H1 (cell line): ENCODE measurements around the gene C14orf132. TPM values are rescaled to one million over a fixed set of nuclear protein-coding genes. Genes with fewer than 3 reads are reported as not detected.

ENCODE experiments used
- CTCF ChIA-PET: fragments of 300-600 bp; sonication (Branson Sonifier 250); formaldehyde crosslinking; loops from one replicate; lab custom pipeline; 2021; ENCODE audit not compliant: partially characterized antibody; lab: Charles Lee
- POLR2A ChIA-PET: fragments of 300-600 bp; sonication (Branson Sonifier 250); formaldehyde crosslinking; loops from one replicate; lab custom pipeline; 2021; ENCODE audit warnings: inconsistent platforms; ENCODE audit not compliant: partially characterized antibody; lab: Charles Lee
- DNase-seq, 2 experiments: peaks; one replicate each; pipeline versions ENCODE4 v3.0.0 to v3.0.0-alpha.2; 2010 to 2022; ENCODE audit warnings: low spot score in 2 of 2, low read depth in 1 of 2, mixed read lengths in 1 of 2
- FAIRE-seq: peaks from 2 replicates; lab custom pipeline; 2011; peaks lifted over from hg19 to GRCh38; lab: Jason Lieb, UNC
- H2AFZ ChIP-seq: 2 replicates; pipeline ENCODE4 v1.8.1; 2012; ENCODE audit warnings: low read length, inconsistent platforms
- H2AK5ac ChIP-seq: 2 replicates; pipeline ENCODE4 v1.6.1; 2013; ENCODE audit warnings: low read depth, low read length
- H2BK120ac ChIP-seq: replicated peaks from 2 replicates; pipeline ENCODE3; 2013; ENCODE audit warnings: low read depth, low read length, inconsistent platforms
- H2BK12ac ChIP-seq: 2 replicates; pipeline ENCODE4 v1.6.1; 2013; ENCODE audit warnings: low read depth, low read length
- H2BK15ac ChIP-seq: 2 replicates; pipeline ENCODE4 v1.6.1; 2013; ENCODE audit warnings: low read length
- H2BK20ac ChIP-seq: 2 replicates; pipeline ENCODE4 v1.6.1; 2013; ENCODE audit warnings: low read length
- H2BK5ac ChIP-seq: 2 replicates; pipeline ENCODE4 v1.6.1; 2013; ENCODE audit warnings: low read depth, low read length
- H3K14ac ChIP-seq: 2 replicates; pipeline ENCODE4 v1.6.1; 2013; ENCODE audit warnings: inconsistent platforms; ENCODE audit not compliant: insufficient read length
- H3K18ac ChIP-seq: 2 replicates; pipeline ENCODE4 v1.6.1; 2013; ENCODE audit warnings: low read length; ENCODE audit errors: extremely low read depth
- H3K23ac ChIP-seq: 2 replicates; pipeline ENCODE4 v1.6.1; 2013; ENCODE audit warnings: inconsistent platforms; ENCODE audit not compliant: insufficient read length
- H3K23me2 ChIP-seq: 2 replicates; pipeline ENCODE4 v1.6.1; 2013; ENCODE audit warnings: low read depth, low read length
- H3K27ac ChIP-seq: 2 replicates; pipeline ENCODE4 v1.6.1; 2011; ENCODE audit warnings: low read depth, low read length, inconsistent platforms
- H3K27me3 ChIP-seq, 4 experiments: replicated peaks in 1 of 4; 1 replicate in 1 of 4; 2 replicates in 3 of 4; pipeline versions ENCODE4 v1.6.1 to v1.8.1; 2011 to 2013; ENCODE audit warnings: low read length in 3 of 4, mild to moderate bottlenecking in 3 of 4, inconsistent platforms in 2 of 4, mixed read lengths in 2 of 4, moderate library complexity in 1 of 4; ENCODE audit not compliant: control insufficient read depth in 3 of 4, insufficient read depth in 3 of 4; ENCODE audit errors: extremely low read depth in 1 of 4
- H3K36me3 ChIP-seq, 4 experiments: 2 replicates each; pipeline versions ENCODE4 v1.6.1 to v1.8.1; 2011 to 2013; ENCODE audit warnings: mild to moderate bottlenecking in 4 of 4, low read length in 3 of 4, moderate library complexity in 2 of 4, control low read depth in 1 of 4, inconsistent platforms in 1 of 4; ENCODE audit not compliant: insufficient read depth in 4 of 4, control insufficient read depth in 2 of 4
- H3K4ac ChIP-seq: replicated peaks from 2 replicates; pipeline ENCODE3; 2013; ENCODE audit warnings: low read length, low read depth, mixed read lengths, inconsistent platforms; ENCODE audit not compliant: insufficient read length
- H3K4me1 ChIP-seq, 4 experiments: replicated peaks in 1 of 4; 1 replicate in 1 of 4; 2 replicates in 3 of 4; pipeline versions ENCODE4 v1.6.1 to v1.8.1; 2011 to 2013; ENCODE audit warnings: low read length in 3 of 4, inconsistent platforms in 2 of 4, mixed read lengths in 1 of 4; ENCODE audit not compliant: insufficient read depth in 4 of 4, control insufficient read depth in 3 of 4
- H3K4me2 ChIP-seq, 2 experiments: 2 replicates each; pipeline versions ENCODE4 v1.6.1 to v1.8.1; 2011 to 2013; ENCODE audit warnings: low read depth in 2 of 2, low read length in 2 of 2, control low read depth in 1 of 2, inconsistent platforms in 1 of 2, mild to moderate bottlenecking in 1 of 2; ENCODE audit not compliant: insufficient read depth in 1 of 2
- H3K4me3 ChIP-seq, 4 experiments: fragments of 200-600, 300-600 bp in 1 of 4; sonication (generic), shearing (Covaris generic), sonication (Bioruptor Twin) in 1 of 4; 2 replicates each; pipeline versions ENCODE4 v1.5.1 to v1.8.1; 2011 to 2016; ENCODE audit warnings: low read length in 4 of 4, low read depth in 3 of 4, control low read depth in 2 of 4, inconsistent platforms in 2 of 4, mild to moderate bottlenecking in 2 of 4, mixed read lengths in 1 of 4, moderate library complexity in 1 of 4; ENCODE audit not compliant: insufficient read depth in 2 of 4; ENCODE audit errors: extremely low read depth in 1 of 4
- H3K56ac ChIP-seq: replicated peaks from 2 replicates; pipeline ENCODE3; 2013; ENCODE audit warnings: low read depth, mild to moderate bottlenecking, mixed read lengths, low read length, inconsistent platforms; ENCODE audit not compliant: insufficient read length
- H3K79me1 ChIP-seq: 2 replicates; pipeline ENCODE4 v1.6.1; 2013; ENCODE audit warnings: low read depth, low read length, control low read depth
- H3K79me2 ChIP-seq, 2 experiments: 2 replicates each; pipeline versions ENCODE4 v1.6.1 to v1.8.1; 2012 to 2013; ENCODE audit warnings: low read length in 2 of 2, mild to moderate bottlenecking in 2 of 2, inconsistent platforms in 1 of 2; ENCODE audit not compliant: insufficient read depth in 2 of 2, control insufficient read depth in 1 of 2
- H3K9ac ChIP-seq, 4 experiments: replicated peaks in 1 of 4; 1 replicate in 1 of 4; 2 replicates in 3 of 4; pipeline versions ENCODE4 v1.6.1 to v1.8.1; 2011 to 2013; ENCODE audit warnings: low read depth in 3 of 4, low read length in 3 of 4, control low read depth in 2 of 4, mild to moderate bottlenecking in 2 of 4, moderate library complexity in 2 of 4, inconsistent platforms in 1 of 4; ENCODE audit errors: extremely low read depth in 1 of 4
- H3K9me3 ChIP-seq, 2 experiments: 2 replicates each; pipeline versions ENCODE4 v1.6.1 to v1.8.1; 2012 to 2013; ENCODE audit warnings: mild to moderate bottlenecking in 2 of 2, moderate library complexity in 2 of 2, control low read depth in 1 of 2, inconsistent platforms in 1 of 2, low read depth in 1 of 2, low read length in 1 of 2, mixed read lengths in 1 of 2; ENCODE audit not compliant: insufficient read depth in 2 of 2
- H4K20me1 ChIP-seq, 2 experiments: replicated peaks in 1 of 2; 2 replicates each; pipeline versions ENCODE3 to v1.8.1; 2011 to 2013; ENCODE audit warnings: inconsistent platforms in 2 of 2, low read length in 2 of 2, mild to moderate bottlenecking in 1 of 2; ENCODE audit not compliant: insufficient read depth in 2 of 2, control insufficient read depth in 1 of 2
- H4K5ac ChIP-seq: 2 replicates; pipeline ENCODE4 v1.6.1; 2013; ENCODE audit warnings: low read length, low read depth, mixed read lengths, inconsistent platforms; ENCODE audit not compliant: insufficient read length
- H4K8ac ChIP-seq: 2 replicates; pipeline ENCODE4 v1.8.0; 2013; ENCODE audit warnings: mild to moderate bottlenecking, moderate library complexity, low read length, inconsistent platforms; ENCODE audit not compliant: insufficient read depth; ENCODE audit errors: extremely low read depth
- H4K91ac ChIP-seq: replicated peaks from 2 replicates; pipeline ENCODE3; 2013; ENCODE audit warnings: low read length, mixed read lengths, inconsistent platforms; ENCODE audit not compliant: insufficient read length
- FOSL1 ChIP-seq: IDR thresholded peaks from 2 replicates; pipeline ENCODE4 v1.6.1; 2011; ENCODE audit warnings: mild to moderate bottlenecking, low read depth, low read length, moderate library complexity; ENCODE audit not compliant: insufficient read depth
- SIN3A ChIP-seq, 2 experiments: IDR thresholded peaks in 1 of 2; conservative IDR thresholded peaks in 1 of 2; 2 replicates each; pipeline ENCODE4 v1.6.1; 2011 to 2012; ENCODE audit warnings: low read length in 2 of 2, improper control_type of control experiment in 1 of 2, low read depth in 1 of 2, mild to moderate bottlenecking in 1 of 2
- TAF7 ChIP-seq: optimal IDR thresholded peaks from 2 replicates; pipeline ENCODE3; 2011; ENCODE audit warnings: low read depth, mild to moderate bottlenecking, inconsistent platforms, low read length, moderate library complexity, borderline replicate concordance
- TBP ChIP-seq: IDR thresholded peaks from 2 replicates; pipeline ENCODE4 v1.6.1; 2011; ENCODE audit warnings: low read depth, low read length, improper control_type of control experiment
- WGBS, 2 experiments: shearing (Covaris generic) in 1 of 2; methylation state at CpG; one replicate each; pipeline versions ENCODE4 v1.1.6 to v1.1.7; 2013 to 2015; ENCODE audit warnings: low lambda C conversion rate in 2 of 2, mixed read lengths in 2 of 2, inconsistent platforms in 1 of 2, low coverage in 1 of 2, missing lambda C conversion rate in 1 of 2; ENCODE audit not compliant: insufficient replicate concordance in 2 of 2, insufficient coverage in 1 of 2, insufficient read length in 1 of 2; ENCODE audit errors: extremely low coverage in 1 of 2, missing lambda C conversion rate in 1 of 2; 5-methylcytosine and 5-hydroxymethylcytosine counted together
- polyA plus RNA-seq, 7 experiments: library from polyadenylated mRNA; depleted of rRNA in 3 of 7; stranded (reverse) in 5 of 7; unstranded in 2 of 7; fragments of >200 nt in 5 of 7; fragments of 200-250 nt in 2 of 7; gene quantifications; 1 replicate in 5 of 7; 2 replicates in 1 of 7; 4 replicates in 1 of 7; pipeline versions ENCODE4 v1.2.1 to v1.2.3, GENCODE V29; 2011 to 2013; ENCODE audit warnings: missing spikeins in 2 of 7, mixed read lengths in 2 of 7
- total RNA-seq: library from RNA; stranded (reverse); fragmentation: NEBNext Ultra II Directional; extraction: Animal tissue kit (Norgen Biotek cat#: 25700); gene quantifications from 2 replicates; pipeline ENCODE4 v1.2.1, GENCODE V29; 2021

Gene C14orf132
- total and polyA plus RNA-seq, 2 of the 8 experiments (the other 6 are each of a cell fraction or from before 2014, with no cell fraction given), result 11.7 to 32.5 TPM

- no peaks in the 10 kb centered on the region for H3K23me2 ChIP-seq
- no peak overlapping the region for H2AK5ac ChIP-seq
- H4K91ac ChIP-seq, result no peak overlapping the region
- no peak overlapping the region for H2BK15ac ChIP-seq
- H3K56ac ChIP-seq, result no peak overlapping the region
- no peak for DNase-seq
- no peak overlapping the region for H3K4ac ChIP-seq
- no peak overlapping the region for H3K23ac ChIP-seq
- H3K4me3 ChIP-seq, result no peak overlapping the region
- H2BK5ac ChIP-seq, result no peak overlapping the region
- ChIA-PET CTCF (interaction anchor here (0.9 to 1.5 kb wide), 6 partner anchors 14 to 158 kb away, joined by 3 read pairs; no protein-coding TSS in a partner anchor), POLR2A (no interaction called here)
- no peak overlapping the region for H2BK20ac ChIP-seq
- H4K5ac ChIP-seq, result no peak overlapping the region
- no peak overlapping the region for H2BK12ac ChIP-seq
- H3K18ac ChIP-seq, result no peak overlapping the region
- H2BK120ac ChIP-seq, result no peak overlapping the region
- H3K4me1 ChIP-seq, result no peaks in the 10 kb centered on the region
- no peak overlapping the region for H3K14ac ChIP-seq
- H3K9me3 ChIP-seq, result peaks cover 21 to 22% of the 10 kb centered on the region in 2 experiments
- no peak overlapping the region for H3K4me2 ChIP-seq
- H3K79me1 ChIP-seq, result no peaks in the 10 kb centered on the region
- no peaks in the 10 kb centered on the region for H3K36me3 ChIP-seq
- H3K27ac ChIP-seq, result no peak overlapping the region
- no peak overlapping the region for H4K8ac ChIP-seq
- no peak for FAIRE-seq
- H3K79me2 ChIP-seq, result no peaks in the 10 kb centered on the region
- H3K9ac ChIP-seq, result no peak overlapping the region
- no peaks in the 10 kb centered on the region for H4K20me1 ChIP-seq
- H2AFZ ChIP-seq, result no peak overlapping the region
- WGBS, 2 experiments, result 93% methylated on average over 6 of the region's 6 CpGs; no CpG with 5 or more reads in 1 of the 2 experiments
- H3K27me3 ChIP-seq, result no peaks in the 10 kb centered on the region
- TF ChIP-seq TAF7 (no peak), TBP (no peak), SIN3A (conservative IDR thresholded peaks at IDR 0.05 in 1 of 2, IDR thresholded peaks at IDR 0.05 in 1 of 2; ENCODE audit: low read depth in 1 of 2, low read length in 2 of 2) (no peak), FOSL1 (no peak)
These were observed 78.8 kb downstream of the C14orf132 start for GRCh38 chr14:96117960-96118359.
